ENCODE measurements around the gene GABRB3. TPM values are rescaled to one million over a fixed set of nuclear protein-coding genes. Genes with fewer than 3 reads are reported as not detected.

Gene GABRB3
- total RNA-seq: not detected

DNA sequence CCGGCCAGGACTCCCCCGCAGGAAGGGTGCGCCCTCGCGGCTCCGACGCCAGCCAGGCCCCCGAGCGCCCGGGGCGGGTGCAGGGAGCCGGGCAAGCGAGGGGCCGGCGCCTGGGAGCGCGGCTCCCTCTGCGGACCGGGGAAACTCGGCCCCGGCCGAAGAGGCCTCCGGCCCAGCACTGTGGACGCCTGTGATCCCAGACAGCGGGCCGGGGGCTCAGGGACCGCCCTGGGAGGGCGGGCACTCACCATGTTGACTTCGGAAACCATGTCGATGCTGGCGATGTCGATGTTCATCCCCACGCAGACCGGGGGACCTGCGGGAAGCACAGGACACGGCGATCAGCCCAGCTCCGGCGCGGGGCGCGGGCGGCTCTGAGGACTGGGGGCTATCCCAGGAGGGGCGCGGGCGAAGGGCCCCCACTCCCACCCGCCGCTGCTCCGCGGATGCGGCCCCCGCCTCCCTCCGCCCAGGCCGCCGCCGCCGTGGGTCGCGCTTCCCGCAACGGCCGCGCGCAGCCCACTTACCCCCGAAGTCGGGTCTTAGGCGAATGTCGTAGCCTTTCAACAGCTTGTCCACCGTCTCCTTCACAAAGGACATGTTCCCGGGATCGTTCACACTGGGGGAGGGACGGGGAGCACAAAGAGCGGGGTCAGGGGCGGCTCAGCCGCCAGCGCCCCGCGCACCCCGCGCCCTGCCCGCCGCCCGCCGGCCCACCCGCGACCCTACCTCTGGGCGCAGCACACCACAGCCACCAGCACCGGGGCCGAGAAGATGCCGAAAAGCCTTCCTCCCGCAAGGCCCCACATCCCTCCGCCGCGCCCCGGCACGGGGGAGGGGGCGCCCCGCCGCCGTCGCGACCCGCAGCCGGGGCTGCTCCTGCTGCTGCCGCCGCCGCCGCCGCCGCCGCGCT is at the start of gene GABRB3:
Gene GABRB3, minus strand, starts transcription at position 913 of the 913 bp plus-strand sequence.
- Mint-ChIP-seq H3K9me3 (peaks cover 9% of the 10 kb centered on the region), H3K36me3 (no peaks in the 10 kb centered on the region), H3K27me3 (peaks cover 20 to 22% of the 10 kb centered on the region in 2 donors), H3K4me3 (no peak within 1 kb of the TSS), H3K27ac (no peak within 1 kb of the TSS), H3K4me1 (ENCODE audit: low read depth in 2 of 2) (no peaks in the 10 kb centered on the region)
- no peak for ATAC-seq
- DNase-seq (ENCODE audit: low spot score): no peak

DNA sequence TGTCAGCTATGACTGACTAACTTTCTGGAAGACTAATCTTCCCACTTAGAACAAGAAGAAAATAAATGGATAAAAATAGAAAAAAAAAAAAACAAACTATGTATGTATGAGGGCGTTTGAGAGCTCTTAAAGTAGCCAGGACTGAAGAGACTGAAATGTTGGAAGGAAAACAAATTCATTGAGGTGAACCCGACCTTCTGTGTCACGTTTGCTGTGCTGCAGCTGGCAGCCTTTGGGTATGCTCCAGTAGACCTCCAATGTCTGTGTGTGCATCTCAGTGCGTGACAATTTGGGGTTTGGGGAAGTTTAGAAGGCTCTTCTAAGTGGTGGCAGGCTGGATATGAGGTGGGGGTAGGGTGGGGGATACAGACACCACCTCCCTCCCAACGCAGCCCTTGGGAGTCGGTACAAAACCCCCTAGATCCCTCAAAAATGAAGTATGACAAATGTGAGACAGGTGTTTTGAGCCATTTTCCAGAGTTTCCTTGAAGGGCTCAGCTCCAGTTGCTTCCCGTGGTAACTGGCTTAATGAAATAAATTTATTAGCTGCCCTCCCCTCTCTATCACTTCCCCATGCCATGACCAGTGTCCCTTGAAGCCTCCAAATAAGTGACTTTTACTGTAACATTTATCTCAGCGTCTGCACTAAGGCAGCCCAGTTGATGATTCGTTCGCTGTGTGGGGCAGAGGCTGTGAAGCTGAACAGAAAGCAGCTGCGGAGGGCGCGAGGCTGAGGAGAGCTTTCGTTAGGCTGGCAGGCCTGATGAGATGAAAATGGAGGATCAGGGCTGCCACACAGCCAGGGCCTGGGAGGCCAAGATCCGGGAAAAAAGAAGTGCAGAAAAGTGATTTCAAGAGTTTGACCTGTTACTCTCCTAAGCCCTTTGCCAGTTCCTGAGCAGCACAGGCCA is 34.9 kb upstream of the GABRB3 start:
- H3K4me3 Mint-ChIP-seq: no peak overlapping the region
- H3K27me3 Mint-ChIP-seq: no peaks in the 10 kb centered on the region
- peaks cover 4% of the 10 kb centered on the region for H3K9me3 Mint-ChIP-seq
- H3K36me3 Mint-ChIP-seq: no peaks in the 10 kb centered on the region
- H3K4me1 Mint-ChIP-seq (ENCODE audit: low read depth in 2 of 2): no peaks in the 10 kb centered on the region
- no peak for DNase-seq (ENCODE audit: low spot score)
- no peak overlapping the region for H3K27ac Mint-ChIP-seq
- ATAC-seq: no peak

DNA sequence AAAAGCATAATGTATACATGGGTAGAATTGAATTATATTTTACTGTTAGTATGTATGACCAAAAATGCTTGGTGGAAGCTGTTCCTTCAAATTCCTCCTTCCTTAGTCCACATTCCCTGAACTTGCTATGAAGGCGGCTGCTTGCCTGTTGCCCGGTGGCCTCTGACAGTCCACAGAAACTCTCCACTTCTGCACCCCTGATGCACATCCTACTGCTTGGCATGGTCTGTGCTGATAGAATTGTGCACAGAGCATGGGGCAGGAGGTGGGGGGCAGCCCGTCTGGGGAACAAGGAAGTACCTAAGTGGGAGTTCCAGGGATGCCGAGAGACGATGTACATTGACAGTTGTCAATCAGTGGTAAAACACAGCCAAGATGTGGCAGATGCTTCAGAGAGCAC is 33.7 kb upstream of the GABRB3 start:
- no peaks in the 10 kb centered on the region for H3K27me3 Mint-ChIP-seq
- ATAC-seq: no peak
- no peaks in the 10 kb centered on the region for H3K4me1 Mint-ChIP-seq (ENCODE audit: low read depth in 2 of 2)
- no peak overlapping the region for H3K4me3 Mint-ChIP-seq
- H3K27ac Mint-ChIP-seq: no peak overlapping the region
- no peaks in the 10 kb centered on the region for H3K36me3 Mint-ChIP-seq
- peaks cover 4% of the 10 kb centered on the region for H3K9me3 Mint-ChIP-seq
- no peak for DNase-seq (ENCODE audit: low spot score)

GRCh38 chr15:26806151-26806550 is 33.3 kb upstream of the GABRB3 start:
- Mint-ChIP-seq H3K9me3 (peaks cover 4% of the 10 kb centered on the region), H3K27ac (no peak overlapping the region), H3K27me3 (no peaks in the 10 kb centered on the region), H3K4me3 (no peak overlapping the region), H3K36me3 (no peaks in the 10 kb centered on the region), H3K4me1 (ENCODE audit: low read depth in 2 of 2) (no peaks in the 10 kb centered on the region)
- ATAC-seq (no peak), DNase-seq (ENCODE audit: low spot score) (no peak)

GRCh38 chr15:26805470-26805869 is 32.6 kb upstream of the GABRB3 start:
- peaks cover 4% of the 10 kb centered on the region for H3K9me3 Mint-ChIP-seq
- no peaks in the 10 kb centered on the region for H3K27me3 Mint-ChIP-seq
- no peaks in the 10 kb centered on the region for H3K4me1 Mint-ChIP-seq (ENCODE audit: low read depth in 2 of 2)
- no peaks in the 10 kb centered on the region for H3K36me3 Mint-ChIP-seq
- no peak for ATAC-seq
- H3K4me3 Mint-ChIP-seq: no peak overlapping the region
- DNase-seq (ENCODE audit: low spot score): no peak
- no peak overlapping the region for H3K27ac Mint-ChIP-seq

DNA sequence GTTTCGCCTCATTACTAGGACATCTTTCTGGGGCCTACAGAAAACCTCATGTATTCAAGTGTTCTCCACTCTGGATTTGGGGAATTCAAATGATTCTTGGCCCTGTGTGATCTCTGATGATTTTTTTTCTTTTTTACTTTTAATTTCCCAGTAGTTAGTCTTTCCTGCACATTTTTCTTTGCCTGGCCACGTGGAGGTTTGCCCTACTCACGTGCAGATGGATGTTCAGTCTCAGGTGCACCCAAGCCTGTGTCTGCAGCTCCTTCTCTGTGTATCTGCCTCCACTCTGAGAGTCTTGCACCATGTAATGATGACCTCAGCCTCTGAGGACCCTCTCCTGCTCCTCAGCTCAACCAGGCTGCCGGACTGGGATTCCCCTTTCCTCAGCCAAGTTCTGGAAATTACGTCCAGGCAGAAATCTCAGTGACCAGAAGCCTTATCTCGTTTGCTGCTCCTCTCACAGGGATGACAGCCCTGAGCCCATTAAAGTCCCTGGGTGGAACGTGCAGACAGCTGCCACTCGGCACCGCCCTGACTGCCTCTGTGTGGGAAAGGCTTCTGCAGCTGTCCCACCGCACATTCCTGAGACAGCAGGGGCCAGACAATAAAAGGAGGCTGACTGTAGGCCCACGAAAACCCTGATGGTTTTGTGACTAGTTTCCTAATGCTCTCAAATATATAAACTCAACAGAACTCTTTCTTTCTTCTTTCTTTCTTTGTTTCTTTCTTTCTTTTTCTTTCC is 31.4 kb upstream of the GABRB3 start:
- Mint-ChIP-seq H3K36me3 (no peaks in the 10 kb centered on the region), H3K27ac (no peak overlapping the region), H3K27me3 (no peaks in the 10 kb centered on the region), H3K4me3 (no peak overlapping the region), H3K4me1 (ENCODE audit: low read depth in 2 of 2) (no peaks in the 10 kb centered on the region), H3K9me3 (peaks cover 4% of the 10 kb centered on the region)
- DNase-seq (ENCODE audit: low spot score) (no peak), ATAC-seq (no peak)

DNA sequence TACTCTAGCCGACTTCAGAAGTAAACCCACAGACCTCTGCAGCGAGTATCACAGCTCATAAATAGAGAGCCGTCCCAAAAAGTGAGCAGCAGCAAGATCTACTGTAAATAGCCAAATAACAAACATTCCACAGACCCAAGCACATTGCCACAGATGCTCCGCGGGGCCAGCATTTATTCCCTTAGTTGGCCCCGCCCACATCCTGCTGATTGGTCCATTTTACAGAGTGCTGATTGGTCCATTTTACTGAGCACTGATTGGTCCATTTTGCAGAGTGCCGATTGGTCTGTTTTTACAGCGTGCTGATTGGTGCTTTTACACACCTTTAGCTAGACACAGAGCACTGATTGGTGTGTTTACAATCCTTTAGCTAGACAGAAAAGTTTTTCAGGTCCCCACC is 17.3 kb upstream of the GABRB3 start:
- Mint-ChIP-seq H3K9me3 (peaks cover 18% of the 10 kb centered on the region), H3K27me3 (no peaks in the 10 kb centered on the region), H3K27ac (no peak overlapping the region), H3K4me1 (ENCODE audit: low read depth in 2 of 2) (no peaks in the 10 kb centered on the region), H3K4me3 (no peak overlapping the region), H3K36me3 (peaks cover 9% of the 10 kb centered on the region)
- no peak for DNase-seq (ENCODE audit: low spot score)
- ATAC-seq: no peak

DNA sequence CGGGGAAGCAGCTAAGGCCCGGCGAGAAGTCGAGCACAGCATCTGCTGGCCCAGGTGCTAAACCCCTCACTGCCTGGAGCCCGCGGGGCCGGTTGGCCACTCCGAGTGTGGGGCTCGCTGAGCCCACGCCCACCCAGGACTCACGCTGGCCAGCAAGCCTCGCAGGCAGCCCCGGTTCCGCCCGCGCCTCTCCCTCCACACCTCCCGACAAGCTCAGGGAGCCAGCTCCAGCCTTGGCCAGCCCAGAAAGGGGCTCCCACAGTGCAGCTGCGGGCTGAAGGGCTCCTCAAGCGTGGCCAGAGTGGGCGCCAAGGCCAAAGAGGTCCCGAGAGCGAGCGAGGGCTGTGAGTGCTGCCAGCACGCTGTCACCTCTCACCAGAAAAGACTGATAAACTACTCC is 8.9 kb upstream of the GABRB3 start:
- no peak overlapping the region for H3K27ac Mint-ChIP-seq
- H3K4me3 Mint-ChIP-seq: no peak overlapping the region
- H3K4me1 Mint-ChIP-seq (ENCODE audit: low read depth in 2 of 2): no peaks in the 10 kb centered on the region
- no peaks in the 10 kb centered on the region for H3K27me3 Mint-ChIP-seq
- no peaks in the 10 kb centered on the region for H3K36me3 Mint-ChIP-seq
- H3K9me3 Mint-ChIP-seq: peaks cover 9% of the 10 kb centered on the region
- ATAC-seq (no peak), DNase-seq (ENCODE audit: low spot score) (no peak)

DNA sequence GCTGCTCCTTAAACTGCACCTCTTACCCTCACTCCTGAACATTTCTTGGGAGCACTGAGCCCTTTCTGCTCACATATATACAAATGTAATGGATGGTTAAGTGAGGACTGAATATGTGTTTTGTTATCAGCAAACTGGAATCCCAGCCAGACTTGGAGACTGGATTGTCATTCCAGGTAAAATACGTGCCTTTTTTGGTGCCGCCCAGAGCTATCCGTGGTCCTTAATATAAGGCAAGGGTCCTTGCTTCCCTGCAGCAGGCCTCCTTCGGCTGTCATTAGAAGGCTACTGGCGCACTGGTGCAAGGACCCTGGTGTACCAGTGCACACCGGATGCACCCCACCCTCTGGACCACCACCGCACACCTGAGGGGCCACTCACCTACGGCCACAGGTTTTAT is 1.1 kb upstream of the GABRB3 start:
- Mint-ChIP-seq H3K4me1 (ENCODE audit: low read depth in 2 of 2) (no peaks in the 10 kb centered on the region), H3K4me3 (no peak overlapping the region), H3K36me3 (no peaks in the 10 kb centered on the region), H3K27me3 (peaks cover 20 to 22% of the 10 kb centered on the region in 2 donors), H3K9me3 (peaks cover 9% of the 10 kb centered on the region), H3K27ac (no peak overlapping the region)
- ATAC-seq (no peak), DNase-seq (ENCODE audit: low spot score) (no peak)

GRCh38 chr15:26773067-26773877 is 406 bp upstream of the GABRB3 start:
- Mint-ChIP-seq H3K27ac (no peak overlapping the region), H3K9me3 (peaks cover 9% of the 10 kb centered on the region), H3K4me3 (no peak overlapping the region), H3K36me3 (no peaks in the 10 kb centered on the region), H3K27me3 (peaks cover 20 to 22% of the 10 kb centered on the region in 2 donors), H3K4me1 (ENCODE audit: low read depth in 2 of 2) (no peaks in the 10 kb centered on the region)
- no peak for DNase-seq (ENCODE audit: low spot score)
- no peak for ATAC-seq

DNA sequence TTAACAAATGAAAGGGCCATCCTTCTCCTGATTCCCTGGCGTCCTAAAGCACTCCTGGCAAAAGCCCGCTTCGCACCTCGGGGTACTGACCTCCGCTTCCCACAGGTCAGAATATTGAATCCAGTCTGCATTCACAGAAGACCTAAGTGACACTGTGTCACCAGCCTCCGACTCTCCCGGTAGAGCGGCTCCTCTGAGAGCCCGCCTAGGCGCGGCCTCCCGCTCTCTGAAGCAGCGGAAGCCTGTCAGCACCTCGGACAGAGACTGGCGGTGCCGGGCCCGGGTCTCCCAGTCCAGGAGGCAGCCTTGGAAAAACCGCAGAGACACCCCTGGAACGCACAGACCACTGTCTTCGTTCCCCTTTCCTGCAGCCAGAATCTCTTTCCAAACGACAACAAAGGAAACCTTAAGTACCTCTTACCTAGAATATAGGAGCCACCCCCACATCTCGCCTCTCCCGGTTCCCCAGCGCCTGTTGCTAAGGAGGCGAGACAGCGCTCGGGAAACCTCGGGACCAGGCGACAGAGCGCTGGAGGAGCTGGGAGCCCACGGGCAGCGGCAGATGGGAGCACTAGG is 1.2 kb downstream of the GABRB3 start:
- no peak for DNase-seq (ENCODE audit: low spot score)
- peaks cover 20 to 22% of the 10 kb centered on the region in 2 donors for H3K27me3 Mint-ChIP-seq
- no peaks in the 10 kb centered on the region for H3K4me1 Mint-ChIP-seq (ENCODE audit: low read depth in 2 of 2)
- ATAC-seq: no peak
- peaks cover 9% of the 10 kb centered on the region for H3K9me3 Mint-ChIP-seq
- no peak overlapping the region for H3K27ac Mint-ChIP-seq
- no peaks in the 10 kb centered on the region for H3K36me3 Mint-ChIP-seq
- H3K4me3 Mint-ChIP-seq: no peak overlapping the region

- H3K36me3 Mint-ChIP-seq: no peaks in the 10 kb centered on the region
- H3K4me1 Mint-ChIP-seq (ENCODE audit: low read depth in 2 of 2): no peaks in the 10 kb centered on the region
- peaks cover 20 to 22% of the 10 kb centered on the region in 2 donors for H3K27me3 Mint-ChIP-seq
- no peak overlapping the region for H3K27ac Mint-ChIP-seq
- ATAC-seq (no peak), DNase-seq (ENCODE audit: low spot score) (no peak)
- H3K4me3 Mint-ChIP-seq: no peak overlapping the region
- peaks cover 9% of the 10 kb centered on the region for H3K9me3 Mint-ChIP-seq
Observed at GRCh38 chr15:26771168-26771567, 1.7 kb downstream of the GABRB3 start.

Data from natural killer cell treated with Interleukin-12 subunit alpha and Interleukin-12 subunit beta and Interleukin-15 and Interleukin-18, amount 100 ng/mL, for 72 hours (primary cell).